Upper lobe of right lung (tissue), 1 donor: ENCODE data around the gene TCP11. TPM values are rescaled to one million over a fixed set of nuclear protein-coding genes. Genes with fewer than 3 reads are reported as not detected.

Experiments
- ATAC-seq: fragments of 200-7000 bp; cut with Tn5 transposase; one replicate; pipeline ENCODE4 v1.9.1; 2020; ENCODE audit warnings: mild to moderate bottlenecking, moderate library complexity
- DNase-seq: peaks from one replicate; pipeline ENCODE4 v3.0.0-alpha.2; 2020
- H3K27ac ChIP-seq: fragments of 200-600 bp; one replicate; pipeline ENCODE4 v1.8.0; 2022
- H3K27me3 ChIP-seq: fragments of 200-600 bp; one replicate; pipeline ENCODE4 v1.8.0; 2022; ENCODE audit warnings: mild to moderate bottlenecking
- H3K36me3 ChIP-seq: fragments of 200-600 bp; one replicate; pipeline ENCODE4 v1.8.0; 2022
- H3K4me1 ChIP-seq: fragments of 200-600 bp; one replicate; pipeline ENCODE4 v1.8.0; 2022
- H3K4me3 ChIP-seq: fragments of 200-600 bp; one replicate; pipeline ENCODE4 v1.8.0; 2022; ENCODE audit warnings: mild to moderate bottlenecking
- H3K9me3 ChIP-seq: fragments of 200-600 bp; one replicate; pipeline ENCODE4 v1.8.0; 2022
- CTCF ChIP-seq: fragments of 200-600 bp; IDR thresholded peaks from one replicate; pipeline ENCODE4 v1.8.0; 2022; ENCODE audit warnings: antibody characterized with exemption
- intact Hi-C: fragments of 100-400 bp; cut with DNase I; formaldehyde crosslinking; loops from one replicate; pipeline ENCODE4 v1.11.0; 2022
- total RNA-seq: library from RNA; stranded (reverse); fragmentation: NEBNext Ultra II Directional; extraction: Animal tissue kit (Norgen Biotek cat#: 25700); gene quantifications from one replicate; pipeline ENCODE4 v1.2.1, GENCODE V29; 2021
- donor health status: DM: no; HTN: yes; CAD: no; lungs with severe emphysema.

Gene TCP11
- total RNA-seq, 1 donor from 2014 or later, result not detected

- no peak overlapping the region for H3K4me3 ChIP-seq
- no peaks in the 10 kb centered on the region for H3K27me3 ChIP-seq
- intact Hi-C loops, result no loop called here
- H3K4me1 ChIP-seq, result peaks cover 11% of the 10 kb centered on the region
- H3K27ac ChIP-seq, result peak overlapping the region; percentile 19
- TF ChIP-seq CTCF, result no peak
- DNase-seq (peak; percentile 68), ATAC-seq (peak; percentile 77)
- H3K36me3 ChIP-seq, result no peaks in the 10 kb centered on the region
- H3K9me3 ChIP-seq, result no peaks in the 10 kb centered on the region
Observed at GRCh38 chr6:35185302-35185681, 44.2 kb upstream of the TCP11 start.

GRCh38 chr6:35184580-35185301, 43.6 kb upstream of the TCP11 start:
- intact Hi-C loops, result no loop called here
- ATAC-seq (no peak), DNase-seq (no peak)
- H3K9me3 ChIP-seq, result no peaks in the 10 kb centered on the region
- H3K4me1 ChIP-seq, result peaks cover 11% of the 10 kb centered on the region
- no peak overlapping the region for H3K4me3 ChIP-seq
- no peaks in the 10 kb centered on the region for H3K27me3 ChIP-seq
- TF ChIP-seq CTCF, result no peak
- H3K27ac ChIP-seq, result peak overlapping the region; percentile 19
- no peaks in the 10 kb centered on the region for H3K36me3 ChIP-seq

GRCh38 chr6:35183935-35184334, 42.8 kb upstream of the TCP11 start:
- intact Hi-C loops, result no loop called here
- H3K27ac ChIP-seq, result no peak overlapping the region
- H3K4me3 ChIP-seq, result no peak overlapping the region
- ATAC-seq (no peak), DNase-seq (no peak)
- H3K36me3 ChIP-seq, result no peaks in the 10 kb centered on the region
- no peaks in the 10 kb centered on the region for H3K9me3 ChIP-seq
- TF ChIP-seq CTCF, result no peak
- peaks cover 11% of the 10 kb centered on the region for H3K4me1 ChIP-seq
- no peaks in the 10 kb centered on the region for H3K27me3 ChIP-seq

GRCh38 chr6:35183281-35183680, 42.1 kb upstream of the TCP11 start:
- no peak overlapping the region for H3K27ac ChIP-seq
- no peak for TF ChIP-seq CTCF
- ATAC-seq, result no peak
- H3K4me3 ChIP-seq, result no peak overlapping the region
- H3K36me3 ChIP-seq, result no peaks in the 10 kb centered on the region
- no peaks in the 10 kb centered on the region for H3K9me3 ChIP-seq
- no peaks in the 10 kb centered on the region for H3K27me3 ChIP-seq
- H3K4me1 ChIP-seq, result peaks cover 11% of the 10 kb centered on the region
- intact Hi-C loops, result no loop called here
- DNase-seq, result no peak

GRCh38 chr6:35181933-35182612, 40.9 kb upstream of the TCP11 start:
- peaks cover 14% of the 10 kb centered on the region for H3K4me1 ChIP-seq
- no peaks in the 10 kb centered on the region for H3K9me3 ChIP-seq
- peak; percentile 76 for DNase-seq
- no peaks in the 10 kb centered on the region for H3K27me3 ChIP-seq
- H3K36me3 ChIP-seq, result no peaks in the 10 kb centered on the region
- H3K4me3 ChIP-seq, result no peak overlapping the region
- intact Hi-C loops, result no loop called here
- no peak for TF ChIP-seq CTCF
- peak; percentile 56 for ATAC-seq
- peak overlapping the region; percentile 63 for H3K27ac ChIP-seq
